ENCODE data around the gene GPR82.

GPR82 gene

DNA sequence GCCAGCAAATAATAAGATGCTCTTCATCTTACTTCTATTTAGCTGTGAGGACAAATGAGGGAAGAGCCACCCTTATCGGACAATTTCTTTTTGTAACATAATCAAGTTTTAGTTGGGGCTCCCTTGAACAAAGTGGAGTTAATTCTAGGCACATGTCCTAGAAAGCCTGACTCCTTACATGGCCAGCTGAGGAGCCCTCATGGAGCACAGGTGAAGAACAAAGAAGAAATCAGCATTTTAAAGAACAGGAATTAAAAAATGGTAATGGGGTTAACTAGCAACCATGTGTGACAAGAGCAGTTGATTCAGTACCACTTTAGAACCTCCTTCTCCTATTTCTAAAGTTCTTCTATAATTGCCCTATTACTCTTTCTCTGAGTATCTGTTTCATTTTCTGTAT, 15.9 kb downstream of the GPR82 start:
- peaks cover 0 to 2% (median 0%) of the 10 kb centered on the region in 5 experiments for H3K27me3 ChIP-seq (replicated peaks in 2 of 5; ENCODE audit: control insufficient read depth in 4 of 5, insufficient read depth in 5 of 5, low read length in 4 of 5)
- DNase-seq, result no peak
- no peaks in the 10 kb centered on the region for H3K36me3 ChIP-seq (ENCODE audit: control insufficient read depth in 4 of 4, insufficient read depth in 4 of 4, low read length in 3 of 4)
- POLR2A ChIA-PET, result no interaction called here
- peaks cover 0 to 3% (median 0%) of the 10 kb centered on the region in 4 experiments for H3K4me1 ChIP-seq (ENCODE audit: control extremely low read depth in 1 of 4, control insufficient read depth in 4 of 4, insufficient read depth in 4 of 4, low read length in 3 of 4)
- H3K4me3 ChIP-seq (ENCODE audit: control insufficient read depth in 1 of 7, extremely low read depth in 1 of 7, insufficient read depth in 4 of 7, low read depth in 2 of 7, low read length in 6 of 7), result no peak overlapping the region
- no peak overlapping the region for H3K27ac ChIP-seq (ENCODE audit: insufficient read depth in 1 of 2, low read depth in 1 of 2, low read length in 2 of 2, poor library complexity in 1 of 2, severe bottlenecking in 2 of 2)
- CTCF ChIA-PET, result no interaction called here
- 100% methylated on average over 1 of the region's 1 CpG for WGBS (ENCODE audit: insufficient coverage)
- no peaks in the 10 kb centered on the region for H3K9me3 ChIP-seq (ENCODE audit: control extremely low read depth in 1 of 5, control insufficient read depth in 4 of 5, insufficient read depth in 2 of 5, low read depth in 1 of 5, low read length in 4 of 5)

- Histone ChIP-seq H3K27ac (ENCODE audit: insufficient read depth in 1 of 2, low read depth in 1 of 2, low read length in 2 of 2, poor library complexity in 1 of 2, severe bottlenecking in 2 of 2) (no peak overlapping the region), H3K4me1 (ENCODE audit: control extremely low read depth in 1 of 4, control insufficient read depth in 4 of 4, insufficient read depth in 4 of 4, low read length in 3 of 4) (no peaks in the 10 kb centered on the region), H3K9me3 (ENCODE audit: control extremely low read depth in 1 of 5, control insufficient read depth in 4 of 5, insufficient read depth in 2 of 5, low read depth in 1 of 5, low read length in 4 of 5) (no peaks in the 10 kb centered on the region), H3K27me3 (replicated peaks in 2 of 5; ENCODE audit: control insufficient read depth in 4 of 5, insufficient read depth in 5 of 5, low read length in 4 of 5) (peaks cover 0 to 2% (median 0%) of the 10 kb centered on the region in 5 experiments), H3K4me3 (ENCODE audit: control insufficient read depth in 1 of 7, extremely low read depth in 1 of 7, insufficient read depth in 4 of 7, low read depth in 2 of 7, low read length in 6 of 7) (no peak overlapping the region), H3K36me3 (ENCODE audit: control insufficient read depth in 4 of 4, insufficient read depth in 4 of 4, low read length in 3 of 4) (no peaks in the 10 kb centered on the region)
- no peak for DNase-seq
- WGBS (ENCODE audit: insufficient coverage), result 80% methylated on average over 1 of the region's 3 CpGs
- ChIA-PET POLR2A (no interaction called here), CTCF (no interaction called here)
Observed at GRCh38 chrX:41750716-41751115, 26.7 kb downstream of the GPR82 start.

GRCh38 chrX:41758401-41758800, 34.4 kb downstream of the GPR82 start:
- CTCF ChIA-PET, result interaction anchor here (2.5 to 2.7 kb wide), 2 partner anchors 197 to 200 kb away, joined by 13 to 14 read pairs; no protein-coding TSS in a partner anchor

DNA sequence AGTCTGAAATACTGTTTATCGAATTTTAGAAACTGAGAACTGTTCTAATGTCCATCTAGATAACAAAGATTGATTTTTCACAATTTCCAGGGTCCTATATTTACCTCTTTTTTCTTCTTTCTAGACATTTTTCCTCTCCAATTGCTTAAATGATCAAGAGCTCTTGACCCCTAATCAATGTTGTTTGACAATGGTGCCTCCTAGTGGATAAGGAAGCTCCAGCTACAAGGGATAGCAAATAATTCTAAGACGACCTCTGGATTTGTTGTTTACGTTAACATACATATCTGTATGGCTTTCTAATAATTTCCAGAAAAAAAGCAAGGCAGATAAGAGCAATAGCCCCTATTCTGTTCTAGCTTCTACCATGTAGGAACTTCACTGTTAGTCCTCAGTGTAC, 35.8 kb downstream of the GPR82 start:
- POLR2A ChIA-PET, result no interaction called here

More at GRCh38 chrX:41758401-41758800, 34.4 kb downstream of the GPR82 start:
- Histone ChIP-seq H3K27me3 (replicated peaks in 2 of 5; ENCODE audit: control insufficient read depth in 4 of 5, insufficient read depth in 5 of 5, low read length in 4 of 5) (peaks cover 0 to 7% (median 0%) of the 10 kb centered on the region in 5 experiments), H3K4me3 (ENCODE audit: control insufficient read depth in 1 of 7, extremely low read depth in 1 of 7, insufficient read depth in 4 of 7, low read depth in 2 of 7, low read length in 6 of 7) (no peak overlapping the region), H3K36me3 (ENCODE audit: control insufficient read depth in 4 of 4, insufficient read depth in 4 of 4, low read length in 3 of 4) (no peaks in the 10 kb centered on the region), H3K27ac (ENCODE audit: insufficient read depth in 1 of 2, low read depth in 1 of 2, low read length in 2 of 2, poor library complexity in 1 of 2, severe bottlenecking in 2 of 2) (no peak overlapping the region), H3K9me3 (ENCODE audit: control extremely low read depth in 1 of 5, control insufficient read depth in 4 of 5, insufficient read depth in 2 of 5, low read depth in 1 of 5, low read length in 4 of 5) (no peaks in the 10 kb centered on the region), H3K4me1 (ENCODE audit: control extremely low read depth in 1 of 4, control insufficient read depth in 4 of 4, insufficient read depth in 4 of 4, low read length in 3 of 4) (no peaks in the 10 kb centered on the region)
- no peak for DNase-seq
- WGBS (ENCODE audit: insufficient coverage), result 60% methylated on average over 1 of the region's 2 CpGs
- POLR2A ChIA-PET, result no interaction called here

GRCh38 chrX:41761169-41761568, 37.2 kb downstream of the GPR82 start:
- ChIA-PET POLR2A (no interaction called here), CTCF (interaction anchor here (1.7 kb wide), 1 partner anchor 9 kb away, joined by 4 read pairs; no protein-coding TSS in a partner anchor)
- H3K36me3 ChIP-seq (ENCODE audit: control insufficient read depth in 4 of 4, insufficient read depth in 4 of 4, low read length in 3 of 4), result no peaks in the 10 kb centered on the region
- no peaks in the 10 kb centered on the region for H3K9me3 ChIP-seq (ENCODE audit: control extremely low read depth in 1 of 5, control insufficient read depth in 4 of 5, insufficient read depth in 2 of 5, low read depth in 1 of 5, low read length in 4 of 5)
- no peak for DNase-seq
- no peak overlapping the region for H3K27ac ChIP-seq (ENCODE audit: insufficient read depth in 1 of 2, low read depth in 1 of 2, low read length in 2 of 2, poor library complexity in 1 of 2, severe bottlenecking in 2 of 2)
- peaks cover 0 to 8% (median 0%) of the 10 kb centered on the region in 5 experiments for H3K27me3 ChIP-seq (replicated peaks in 2 of 5; ENCODE audit: control insufficient read depth in 4 of 5, insufficient read depth in 5 of 5, low read length in 4 of 5)
- no peaks in the 10 kb centered on the region for H3K4me1 ChIP-seq (ENCODE audit: control extremely low read depth in 1 of 4, control insufficient read depth in 4 of 4, insufficient read depth in 4 of 4, low read length in 3 of 4)
- no peak overlapping the region for H3K4me3 ChIP-seq (ENCODE audit: control insufficient read depth in 1 of 7, extremely low read depth in 1 of 7, insufficient read depth in 4 of 7, low read depth in 2 of 7, low read length in 6 of 7)
- whole genome bisulfite sequencing (ENCODE audit: insufficient coverage), result no CpG with 5 or more reads among the region's 3 CpGs

More for the DNA sequence above, 35.8 kb downstream of the GPR82 start:
- CTCF ChIA-PET, result interaction anchor here (1.1 to 2.7 kb wide), 6 partner anchors 10 to 204 kb away, joined by 3 to 14 read pairs (median 5); no protein-coding TSS in a partner anchor
- H3K4me3 ChIP-seq (ENCODE audit: control insufficient read depth in 1 of 7, extremely low read depth in 1 of 7, insufficient read depth in 4 of 7, low read depth in 2 of 7, low read length in 6 of 7), result no peak overlapping the region
- H3K9me3 ChIP-seq (ENCODE audit: control extremely low read depth in 1 of 5, control insufficient read depth in 4 of 5, insufficient read depth in 2 of 5, low read depth in 1 of 5, low read length in 4 of 5), result no peaks in the 10 kb centered on the region
- peak; percentile 35 to 44 (median 44) for DNase-seq
- 50% methylated on average over 2 of the region's 3 CpGs for WGBS (ENCODE audit: insufficient coverage)
- no peak overlapping the region for H3K27ac ChIP-seq (ENCODE audit: insufficient read depth in 1 of 2, low read depth in 1 of 2, low read length in 2 of 2, poor library complexity in 1 of 2, severe bottlenecking in 2 of 2)
- no peaks in the 10 kb centered on the region for H3K4me1 ChIP-seq (ENCODE audit: control extremely low read depth in 1 of 4, control insufficient read depth in 4 of 4, insufficient read depth in 4 of 4, low read length in 3 of 4)
- H3K36me3 ChIP-seq (ENCODE audit: control insufficient read depth in 4 of 4, insufficient read depth in 4 of 4, low read length in 3 of 4), result no peaks in the 10 kb centered on the region
- H3K27me3 ChIP-seq (replicated peaks in 2 of 5; ENCODE audit: control insufficient read depth in 4 of 5, insufficient read depth in 5 of 5, low read length in 4 of 5), result peaks cover 0 to 8% (median 0%) of the 10 kb centered on the region in 5 experiments

DNA sequence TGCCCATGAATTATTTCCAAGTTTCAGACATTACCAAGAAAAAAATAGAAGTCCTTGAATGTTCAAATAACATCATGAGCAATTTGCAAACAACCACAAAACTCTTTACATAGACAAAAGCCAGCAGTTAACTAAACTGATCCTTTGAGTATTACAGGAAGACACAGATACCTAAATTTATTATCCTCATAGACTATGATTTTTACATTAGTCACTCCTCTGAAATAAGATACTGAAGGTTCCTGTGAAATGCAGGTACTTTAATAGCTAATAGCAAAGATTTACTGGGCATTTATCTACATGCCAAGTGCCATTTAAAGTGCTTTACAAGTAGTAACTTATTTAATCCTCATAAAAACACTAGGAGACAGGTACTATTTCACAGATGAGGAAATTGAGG, 37.7 kb downstream of the GPR82 start:
- no peaks in the 10 kb centered on the region for H3K36me3 ChIP-seq (ENCODE audit: control insufficient read depth in 4 of 4, insufficient read depth in 4 of 4, low read length in 3 of 4)
- H3K27me3 ChIP-seq (replicated peaks in 2 of 5; ENCODE audit: control insufficient read depth in 4 of 5, insufficient read depth in 5 of 5, low read length in 4 of 5), result peaks cover 0 to 8% (median 0%) of the 10 kb centered on the region in 5 experiments
- CTCF ChIA-PET, result no interaction called here
- H3K9me3 ChIP-seq (ENCODE audit: control extremely low read depth in 1 of 5, control insufficient read depth in 4 of 5, insufficient read depth in 2 of 5, low read depth in 1 of 5, low read length in 4 of 5), result no peaks in the 10 kb centered on the region
- no peaks in the 10 kb centered on the region for H3K4me1 ChIP-seq (ENCODE audit: control extremely low read depth in 1 of 4, control insufficient read depth in 4 of 4, insufficient read depth in 4 of 4, low read length in 3 of 4)
- DNase-seq, result no peak
- H3K27ac ChIP-seq (ENCODE audit: insufficient read depth in 1 of 2, low read depth in 1 of 2, low read length in 2 of 2, poor library complexity in 1 of 2, severe bottlenecking in 2 of 2), result no peak overlapping the region
- H3K4me3 ChIP-seq (ENCODE audit: control insufficient read depth in 1 of 7, extremely low read depth in 1 of 7, insufficient read depth in 4 of 7, low read depth in 2 of 7, low read length in 6 of 7), result no peak overlapping the region
- POLR2A ChIA-PET, result no interaction called here

- Histone ChIP-seq H3K9me3 (ENCODE audit: control extremely low read depth in 1 of 5, control insufficient read depth in 4 of 5, insufficient read depth in 2 of 5, low read depth in 1 of 5, low read length in 4 of 5) (no peaks in the 10 kb centered on the region), H3K27me3 (replicated peaks in 2 of 5; ENCODE audit: control insufficient read depth in 4 of 5, insufficient read depth in 5 of 5, low read length in 4 of 5) (no peaks in the 10 kb centered on the region), H3K27ac (ENCODE audit: insufficient read depth in 1 of 2, low read depth in 1 of 2, low read length in 2 of 2, poor library complexity in 1 of 2, severe bottlenecking in 2 of 2) (no peak overlapping the region), H3K36me3 (ENCODE audit: control insufficient read depth in 4 of 4, insufficient read depth in 4 of 4, low read length in 3 of 4) (no peaks in the 10 kb centered on the region), H3K4me1 (ENCODE audit: control extremely low read depth in 1 of 4, control insufficient read depth in 4 of 4, insufficient read depth in 4 of 4, low read length in 3 of 4) (no peaks in the 10 kb centered on the region), H3K4me3 (ENCODE audit: control insufficient read depth in 1 of 7, extremely low read depth in 1 of 7, insufficient read depth in 4 of 7, low read depth in 2 of 7, low read length in 6 of 7) (no peak overlapping the region)
- 90% methylated on average over 1 of the region's 1 CpG for WGBS (ENCODE audit: insufficient coverage)
- CTCF ChIA-PET, result no interaction called here
- POLR2A ChIA-PET, result no interaction called here
- DNase-seq, result no peak
Observed at GRCh38 chrX:41779030-41779564, 55.1 kb downstream of the GPR82 start.
